Stimulated activated CD4-positive, alpha-beta T cell treated with anti-CD3 and anti-CD28 coated beads, Interleukin-15, amount 100 ng/mL, for 48 hours (primary cell): ENCODE results near the gene AHCY.
"Not testable (repeated sequence)": the region's sequence is repeated elsewhere in the genome, so short reads cannot be mapped to it uniquely, and the experiment has no call there.

Experiments used
- DNase-seq, 2 donors: peaks; one replicate each; pipeline ENCODE4 v3.0.0-alpha.2; 2020; ENCODE audit warnings: low read depth in 2 of 2

Gene AHCY

GRCh38 chr20:34298294-34298784 is 4.8 kb downstream of the AHCY start:
- DNase-seq: not testable (repeated sequence)

DNA sequence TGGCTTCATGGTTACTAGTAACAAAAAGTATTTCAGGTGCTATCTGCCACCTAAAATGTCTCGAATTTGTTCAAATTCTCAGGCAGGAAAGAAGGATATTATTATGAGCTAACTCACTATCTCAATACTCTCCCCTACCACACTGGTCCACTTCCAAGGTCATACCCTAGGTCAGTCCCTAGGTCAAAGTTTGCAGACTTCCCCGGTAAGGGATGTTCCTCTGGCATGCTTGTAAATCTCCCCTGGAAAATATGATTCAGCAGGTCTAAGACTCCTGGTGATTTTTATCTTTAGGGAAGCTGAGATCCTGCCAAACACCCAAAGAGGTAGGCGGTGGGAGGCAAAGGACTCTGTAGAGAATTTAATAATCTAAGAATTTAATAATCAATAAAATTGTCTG is 6.7 kb downstream of the AHCY start:
- no peak for DNase-seq

DNA sequence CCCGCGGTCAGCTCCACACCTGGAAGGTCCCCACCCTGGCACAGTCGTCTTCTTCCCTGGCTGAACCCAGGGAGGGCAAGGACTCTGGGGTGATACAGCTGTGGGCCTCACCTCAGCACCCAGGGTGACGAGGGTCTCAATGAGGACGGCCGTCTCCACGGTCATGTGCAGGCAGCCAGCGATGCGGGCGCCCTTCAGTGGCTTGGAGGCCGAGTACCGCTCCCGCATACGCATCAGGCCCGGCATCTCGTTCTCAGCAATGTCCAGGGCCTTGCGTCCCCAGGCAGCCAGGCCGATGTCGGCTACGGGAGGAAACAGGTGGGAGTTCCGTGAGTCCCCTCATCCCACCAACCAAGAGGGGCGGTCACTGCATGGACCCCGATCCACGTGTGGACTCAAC is 7.9 kb downstream of the AHCY start:
- no peak for DNase-seq

- no peak for DNase-seq
Observed at GRCh38 chr20:34294563-34294962, 8.6 kb downstream of the AHCY start.

GRCh38 chr20:34293589-34293988 is 9.6 kb downstream of the AHCY start:
- DNase-seq: no peak

DNA sequence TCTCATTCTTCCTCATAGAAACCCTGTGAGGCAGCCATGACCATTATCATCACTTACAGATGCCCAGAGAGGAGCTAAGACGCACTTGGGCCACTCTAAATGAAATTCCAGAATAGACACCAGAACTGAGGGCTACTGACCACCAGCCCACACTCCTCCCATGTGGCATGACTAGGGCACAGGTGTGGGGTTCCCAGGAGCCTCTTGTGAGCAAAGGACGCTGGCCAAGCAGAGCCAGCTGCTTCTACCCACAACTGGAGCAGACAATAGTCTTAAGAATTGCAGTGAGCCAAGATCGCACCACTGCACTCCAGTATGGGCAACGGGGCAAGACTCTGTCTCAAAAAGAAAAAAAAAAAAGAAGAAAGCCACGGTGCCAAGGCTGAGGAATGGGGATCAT is 10.0 kb downstream of the AHCY start:
- DNase-seq: no peak

DNA sequence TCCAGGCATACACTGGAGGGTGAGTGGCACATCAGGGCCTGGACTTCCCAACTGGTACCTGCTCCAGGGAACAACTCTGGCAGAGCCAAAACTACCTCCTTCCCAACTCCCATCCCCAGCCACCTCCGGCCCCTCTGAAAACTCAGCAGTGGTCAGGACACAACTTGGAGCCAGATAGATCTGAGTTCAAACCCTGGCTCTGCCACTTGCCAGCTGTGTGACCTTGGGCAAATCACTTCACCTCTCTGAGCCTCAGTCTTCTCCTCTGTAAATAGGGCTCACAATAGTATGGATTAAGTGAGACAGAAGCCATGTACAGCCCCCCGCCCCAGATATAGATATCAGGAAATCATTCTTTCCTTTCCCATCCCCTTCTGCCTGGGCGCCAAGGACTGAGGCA is 10.7 kb downstream of the AHCY start:
- no peak for DNase-seq

DNA sequence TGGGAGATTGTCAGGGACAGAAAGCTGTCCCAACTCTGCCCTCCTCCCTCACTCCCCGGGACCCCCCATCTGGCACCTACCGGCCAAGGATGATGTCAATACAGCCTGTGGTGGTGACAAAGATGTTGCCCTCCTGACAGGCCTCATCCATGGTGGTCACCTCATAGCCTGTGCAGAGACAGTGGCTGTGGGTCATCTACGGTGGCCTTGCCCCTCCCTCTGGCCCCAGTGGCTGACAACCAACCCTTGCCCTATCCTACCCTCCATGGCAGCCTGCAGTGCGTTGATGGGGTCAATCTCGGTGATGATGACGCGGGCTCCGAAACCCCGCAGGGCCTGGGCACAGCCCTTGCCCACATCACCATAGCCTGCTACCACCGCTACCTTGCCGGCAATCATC is 12.7 kb downstream of the AHCY start:
- no peak for DNase-seq

DNA sequence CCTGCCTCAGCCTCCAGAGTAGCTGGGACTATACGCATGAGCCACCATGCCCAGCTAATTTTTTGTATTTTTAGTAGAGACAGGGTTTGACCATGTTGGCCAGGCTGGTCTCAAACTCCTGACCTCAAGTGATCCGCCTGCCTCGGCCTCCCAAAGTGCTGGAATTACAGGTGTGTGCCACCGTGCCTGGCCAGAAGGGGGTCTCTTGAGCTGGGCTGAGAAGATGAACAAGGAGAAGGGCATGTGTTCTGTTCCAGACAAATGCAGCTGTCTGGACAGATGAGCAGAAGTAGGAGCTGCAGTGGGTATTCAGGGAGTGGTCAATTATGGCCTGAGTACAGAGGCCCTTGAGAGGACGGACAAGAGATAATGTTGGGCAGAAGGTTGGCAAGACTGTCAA is 15.7 kb downstream of the AHCY start:
- DNase-seq: not testable (repeated sequence)

DNA sequence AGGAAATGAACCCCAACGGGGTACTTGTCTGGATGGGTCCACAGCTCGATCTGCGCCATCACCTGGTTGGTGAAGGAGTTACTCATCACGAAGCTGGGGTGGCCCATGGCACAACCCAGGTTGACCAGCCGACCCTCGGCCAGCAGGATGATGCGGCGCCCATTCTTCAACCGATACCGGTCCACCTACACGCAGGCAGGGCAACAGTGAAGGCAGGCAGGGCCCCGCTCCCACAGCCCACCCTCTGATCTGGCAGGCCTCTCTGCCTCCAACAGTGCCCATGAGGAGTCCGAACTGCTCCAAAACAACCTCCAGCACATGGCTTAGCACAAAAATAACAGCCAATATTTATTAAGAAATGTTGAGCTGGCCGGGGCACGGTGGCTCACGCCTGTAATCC is 17.7 kb downstream of the AHCY start:
- no peak for DNase-seq

DNA sequence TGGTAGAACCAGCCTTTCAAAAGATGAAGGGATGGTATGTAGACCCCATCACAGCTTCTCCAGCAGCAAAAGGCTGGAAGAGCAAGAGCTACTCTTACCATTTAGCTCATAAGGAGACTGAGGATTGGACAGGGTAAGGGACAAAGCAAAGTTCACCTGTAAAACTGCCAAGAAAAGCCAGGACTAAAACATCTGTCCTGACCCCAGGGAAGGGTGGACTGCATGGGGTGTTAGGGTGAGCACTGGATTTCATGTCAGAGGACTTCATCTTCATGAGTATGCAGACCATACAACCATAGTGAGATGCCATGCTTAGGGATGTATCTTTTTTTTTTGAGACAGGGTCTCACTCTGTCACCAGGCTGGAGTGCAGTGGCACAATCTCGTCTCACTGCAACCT is 19.3 kb downstream of the AHCY start:
- no peak for DNase-seq

DNA sequence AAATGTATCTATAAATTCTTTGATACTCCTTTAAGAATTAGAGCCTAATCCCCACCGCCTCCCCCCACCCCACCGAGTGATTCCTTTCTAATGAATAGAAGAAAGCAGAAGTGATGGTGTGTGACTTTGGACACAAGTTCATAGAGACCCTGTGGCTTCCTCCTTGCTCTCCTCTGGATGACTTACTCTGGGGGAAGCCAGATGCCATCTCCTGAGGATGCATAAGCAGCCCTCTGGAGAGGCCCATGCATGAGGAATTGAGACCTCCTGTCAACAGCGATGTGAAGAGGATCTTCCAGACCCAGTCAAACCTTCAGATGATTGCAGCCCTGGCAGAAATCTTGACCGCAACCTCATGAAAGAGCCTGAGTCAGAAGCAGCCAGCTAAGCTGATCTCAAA is 21.1 kb downstream of the AHCY start:
- DNase-seq: no peak

DNA sequence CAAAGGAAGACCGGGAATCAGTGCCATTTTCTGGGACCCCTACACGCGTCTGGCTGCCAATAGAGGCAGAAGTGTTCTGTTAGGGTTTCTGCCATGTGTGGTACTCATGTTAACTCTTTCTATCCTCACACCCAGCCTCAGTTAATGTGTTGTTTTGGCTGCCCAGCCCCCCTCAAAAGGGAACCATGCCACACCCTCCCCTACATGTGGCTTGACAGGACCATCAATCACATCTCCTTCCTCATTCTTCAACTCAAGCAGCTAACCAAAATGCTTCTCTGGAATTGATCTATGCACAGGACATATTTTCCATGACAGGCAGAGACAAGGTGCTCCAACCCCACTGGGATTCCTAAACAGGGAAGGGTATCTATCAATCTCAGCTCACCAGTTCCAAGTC is 22.0 kb downstream of the AHCY start:
- DNase-seq: no peak

- no peak for DNase-seq
Observed at GRCh38 chr20:34274694-34275093, 28.5 kb downstream of the AHCY start.

DNA sequence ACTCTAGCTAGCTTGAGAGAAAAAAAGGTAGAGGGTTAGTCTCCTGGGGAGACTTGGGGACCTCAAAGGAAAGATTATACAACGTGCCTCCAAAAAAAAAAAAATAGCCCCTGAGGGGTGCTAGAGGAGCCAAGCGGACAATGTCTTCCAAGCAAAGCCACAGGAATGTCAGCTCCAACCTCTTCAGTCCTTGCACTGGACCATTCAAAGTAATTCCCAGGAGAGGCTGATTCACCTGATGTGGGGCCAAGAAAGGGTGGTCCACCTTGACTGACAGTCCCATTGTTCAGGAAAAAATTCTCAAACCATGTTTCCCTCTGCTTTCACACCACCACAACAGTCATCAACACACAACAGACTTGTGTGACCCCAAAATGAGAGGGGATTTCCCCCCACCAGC is 31.2 kb downstream of the AHCY start:
- DNase-seq: no peak

- no peak for DNase-seq
Observed at GRCh38 chr20:34269996-34270627, 33.0 kb downstream of the AHCY start.

- no peak for DNase-seq
Observed at GRCh38 chr20:34268851-34269636, 34.1 kb downstream of the AHCY start.

GRCh38 chr20:34268145-34268544 is 35.0 kb downstream of the AHCY start:
- DNase-seq: no peak

- no peak for DNase-seq
Observed at GRCh38 chr20:34264141-34264540, 39.0 kb downstream of the AHCY start.

DNA sequence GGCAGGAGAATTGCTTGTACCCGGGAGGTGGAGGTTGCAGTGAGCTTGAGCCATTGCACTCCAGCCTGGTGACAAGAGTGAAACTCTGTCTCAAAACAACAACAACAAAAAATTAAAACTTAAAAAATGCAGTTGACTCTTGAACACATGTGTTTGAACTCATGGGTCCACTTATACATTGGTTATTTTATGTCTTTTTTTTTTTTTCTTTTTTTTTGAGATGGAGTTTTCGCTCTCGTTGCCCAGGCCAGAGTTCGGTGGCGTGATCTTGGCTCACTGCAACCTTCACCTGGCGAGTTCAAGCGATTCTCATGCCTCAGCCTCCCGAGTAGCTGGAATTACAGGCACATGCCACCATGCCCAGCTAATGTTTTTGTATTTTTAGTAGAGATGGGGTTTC is 39.7 kb downstream of the AHCY start:
- DNase-seq: not testable (repeated sequence)

DNA sequence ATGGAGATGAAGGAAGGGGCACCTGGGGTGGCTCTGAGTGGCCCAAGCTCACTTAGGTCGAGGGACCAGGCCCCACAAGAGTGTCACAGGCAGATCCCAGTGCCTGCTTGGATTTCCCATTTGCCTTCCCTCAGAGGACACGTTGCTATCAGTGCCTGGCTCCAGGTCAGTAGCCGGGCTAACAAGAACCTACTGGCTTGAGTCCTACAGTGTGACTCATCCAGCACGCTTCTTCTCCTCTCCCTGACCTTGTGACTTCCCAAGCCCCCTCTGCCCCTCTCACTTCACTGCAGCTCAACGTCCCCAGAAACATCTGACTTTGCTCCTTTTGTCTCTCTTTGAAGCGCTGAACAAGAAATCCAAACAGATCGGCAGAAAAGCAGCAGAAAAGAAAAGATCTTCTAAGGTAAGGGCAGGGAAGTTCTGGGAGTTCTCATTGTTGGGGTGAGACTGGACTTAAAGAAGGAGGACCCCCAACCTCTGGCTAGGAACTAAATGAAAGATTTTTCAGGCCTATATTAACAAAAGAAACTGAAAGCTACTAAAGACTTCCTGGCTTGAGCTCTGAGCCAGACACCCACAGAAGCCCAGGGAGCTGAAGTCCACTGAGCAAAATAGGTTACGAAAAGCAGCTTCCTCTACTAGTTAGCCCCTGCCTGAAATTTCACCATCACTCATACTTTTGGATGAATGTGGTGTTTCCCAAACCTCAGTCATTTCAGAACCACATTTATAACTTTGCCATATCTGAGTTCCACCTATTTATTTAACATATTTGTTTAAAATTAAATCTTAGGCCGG is 40.5 kb downstream of the AHCY start:
- no peak for DNase-seq

GRCh38 chr20:34260208-34260942 is 42.8 kb downstream of the AHCY start:
- no peak for DNase-seq
